OCI-LY3 (cell line): Measurements from ENCODE around the gene LAMP1.

Experiments
- H2AFZ ChIP-seq: fragments of 200-600, 300-600 bp; shearing (Covaris generic); 2 replicates; pipeline ENCODE4 v1.6.0; 2014; ENCODE audit warnings: antibody characterized with exemption, low read depth, low read length
- H3K27ac ChIP-seq: fragments of 200-600, 300-600 bp; sonication (generic); 2 replicates; pipeline ENCODE4 v1.5.1; 2014; ENCODE audit warnings: mild to moderate bottlenecking, low read length, moderate library complexity, mixed read lengths
- H3K27me3 ChIP-seq: fragments of 200-600, 300-600 bp; sonication (generic); 2 replicates; pipeline ENCODE4 v1.6.1; 2014; ENCODE audit warnings: low read depth, low read length, mixed read lengths
- H3K36me3 ChIP-seq: fragments of 200-600, 300-600 bp; sonication (generic); replicated peaks from 2 replicates; pipeline ENCODE3; 2014; ENCODE audit warnings: low read depth, low read length, mixed read lengths
- H3K4me1 ChIP-seq: fragments of 300-600, 200-600 bp; sonication (generic); 2 replicates; pipeline ENCODE4 v1.6.1; 2014; ENCODE audit warnings: low read length, mixed read lengths
- H3K4me2 ChIP-seq: fragments of 200-600, 300-600 bp; sonication (generic); 2 replicates; pipeline ENCODE4 v1.6.1; 2014; ENCODE audit warnings: low read length, mixed read lengths
- H3K4me3 ChIP-seq: fragments of 300-600, 200-600 bp; sonication (generic); 2 replicates; pipeline ENCODE4 v1.5.1; 2014; ENCODE audit warnings: antibody characterized with exemption, mild to moderate bottlenecking, low read length, moderate library complexity
- H3K79me2 ChIP-seq: fragments of 300-600, 200-600 bp; shearing (Covaris generic); 2 replicates; pipeline ENCODE4 v1.6.1; 2014; ENCODE audit warnings: mild to moderate bottlenecking, low read length, mixed read lengths
- H3K9ac ChIP-seq: fragments of 300-600, 200-600 bp; shearing (Covaris generic); 2 replicates; pipeline ENCODE4 v1.6.0; 2014; ENCODE audit warnings: mild to moderate bottlenecking, low read length, moderate library complexity
- H3K9me3 ChIP-seq: fragments of 200-600, 300-600 bp; shearing (Covaris generic); 2 replicates; pipeline ENCODE4 v1.6.1; 2014; ENCODE audit warnings: low read length, mixed read lengths; ENCODE audit not compliant: insufficient read depth
- H4K20me1 ChIP-seq: fragments of 200-600, 300-600 bp; sonication (generic); 2 replicates; pipeline ENCODE4 v1.6.1; 2016; ENCODE audit warnings: low read length, mixed read lengths; ENCODE audit not compliant: insufficient read depth
- EZH2phosphoT487 ChIP-seq: fragments of 200-600 bp; shearing (Covaris generic); IDR thresholded peaks from 2 replicates; pipeline ENCODE4 v1.6.1; 2018; ENCODE audit warnings: antibody characterized with exemption, mixed run types, low read depth
- TF ChIP-seq, protein P1 (sequence below): fragments of 200-600, 300-600 bp; sonication (generic); IDR thresholded peaks from 2 replicates; pipeline ENCODE4 v1.5.1; 2014; ENCODE audit warnings: antibody characterized with exemption, low read length, low read depth

LAMP1 gene

DNA sequence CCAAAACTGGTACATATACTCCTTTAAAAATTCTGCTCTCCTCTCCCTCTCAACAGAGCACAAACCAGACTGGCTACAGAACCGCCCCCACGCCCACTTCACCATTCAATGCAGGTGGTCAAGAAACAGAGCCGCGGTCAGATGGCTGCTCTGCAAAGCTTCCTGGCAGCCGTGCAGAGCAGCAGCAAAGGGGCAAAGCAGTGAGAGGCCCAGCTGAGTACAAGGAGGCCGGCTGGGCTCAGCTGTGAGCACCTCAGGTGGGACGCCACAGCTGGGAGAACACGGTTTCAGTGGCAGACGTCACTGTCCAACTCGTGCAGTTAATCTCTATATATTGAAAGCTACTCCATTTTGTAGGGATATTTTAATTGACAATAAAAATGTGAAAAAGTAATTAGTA lies 58.6 kb downstream of the LAMP1 start:
- no peaks in the 10 kb centered on the region for H3K4me1 ChIP-seq
- H3K9me3 ChIP-seq: no peaks in the 10 kb centered on the region
- no peak overlapping the region for H2AFZ ChIP-seq
- no peak overlapping the region for H3K4me2 ChIP-seq
- no peak for TF ChIP-seq EZH2phosphoT487
- H3K27ac ChIP-seq: no peak overlapping the region
- no peaks in the 10 kb centered on the region for H3K36me3 ChIP-seq
- peaks cover 25% of the 10 kb centered on the region for H3K27me3 ChIP-seq
- H3K79me2 ChIP-seq: no peaks in the 10 kb centered on the region
- H4K20me1 ChIP-seq: no peaks in the 10 kb centered on the region
- no peak overlapping the region for H3K4me3 ChIP-seq
- no peak overlapping the region for H3K9ac ChIP-seq

DNA sequence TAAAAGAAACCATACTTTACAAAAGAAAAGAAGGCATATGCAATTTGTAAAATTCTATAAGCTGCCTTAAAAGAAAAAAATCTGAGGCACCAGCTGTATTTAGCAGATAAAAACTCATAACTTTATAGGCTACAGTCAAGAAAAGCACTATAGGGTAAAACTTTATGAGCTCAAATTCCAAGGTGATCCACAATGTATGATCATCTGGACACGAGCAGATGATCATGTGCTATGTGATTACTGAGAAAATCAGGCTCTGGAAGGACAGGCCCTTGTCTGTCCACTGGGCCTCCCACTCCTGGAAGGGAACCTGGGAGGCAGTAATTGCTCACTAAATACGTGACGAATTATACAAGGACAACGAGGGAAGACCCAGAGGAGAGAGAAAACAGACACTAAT lies 59.6 kb downstream of the LAMP1 start:
- H3K4me2 ChIP-seq: no peak overlapping the region
- H3K4me1 ChIP-seq: no peaks in the 10 kb centered on the region
- no peaks in the 10 kb centered on the region for H4K20me1 ChIP-seq
- TF ChIP-seq, protein P1, sequence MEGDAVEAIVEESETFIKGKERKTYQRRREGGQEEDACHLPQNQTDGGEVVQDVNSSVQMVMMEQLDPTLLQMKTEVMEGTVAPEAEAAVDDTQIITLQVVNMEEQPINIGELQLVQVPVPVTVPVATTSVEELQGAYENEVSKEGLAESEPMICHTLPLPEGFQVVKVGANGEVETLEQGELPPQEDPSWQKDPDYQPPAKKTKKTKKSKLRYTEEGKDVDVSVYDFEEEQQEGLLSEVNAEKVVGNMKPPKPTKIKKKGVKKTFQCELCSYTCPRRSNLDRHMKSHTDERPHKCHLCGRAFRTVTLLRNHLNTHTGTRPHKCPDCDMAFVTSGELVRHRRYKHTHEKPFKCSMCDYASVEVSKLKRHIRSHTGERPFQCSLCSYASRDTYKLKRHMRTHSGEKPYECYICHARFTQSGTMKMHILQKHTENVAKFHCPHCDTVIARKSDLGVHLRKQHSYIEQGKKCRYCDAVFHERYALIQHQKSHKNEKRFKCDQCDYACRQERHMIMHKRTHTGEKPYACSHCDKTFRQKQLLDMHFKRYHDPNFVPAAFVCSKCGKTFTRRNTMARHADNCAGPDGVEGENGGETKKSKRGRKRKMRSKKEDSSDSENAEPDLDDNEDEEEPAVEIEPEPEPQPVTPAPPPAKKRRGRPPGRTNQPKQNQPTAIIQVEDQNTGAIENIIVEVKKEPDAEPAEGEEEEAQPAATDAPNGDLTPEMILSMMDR: no peak
- TF ChIP-seq EZH2phosphoT487: no peak
- H3K9me3 ChIP-seq: no peaks in the 10 kb centered on the region
- H3K36me3 ChIP-seq: no peaks in the 10 kb centered on the region
- H3K4me3 ChIP-seq: no peak overlapping the region
- peaks cover 28% of the 10 kb centered on the region for H3K27me3 ChIP-seq
- H3K79me2 ChIP-seq: no peaks in the 10 kb centered on the region
- no peak overlapping the region for H2AFZ ChIP-seq
- no peak overlapping the region for H3K27ac ChIP-seq
- no peak overlapping the region for H3K9ac ChIP-seq

DNA sequence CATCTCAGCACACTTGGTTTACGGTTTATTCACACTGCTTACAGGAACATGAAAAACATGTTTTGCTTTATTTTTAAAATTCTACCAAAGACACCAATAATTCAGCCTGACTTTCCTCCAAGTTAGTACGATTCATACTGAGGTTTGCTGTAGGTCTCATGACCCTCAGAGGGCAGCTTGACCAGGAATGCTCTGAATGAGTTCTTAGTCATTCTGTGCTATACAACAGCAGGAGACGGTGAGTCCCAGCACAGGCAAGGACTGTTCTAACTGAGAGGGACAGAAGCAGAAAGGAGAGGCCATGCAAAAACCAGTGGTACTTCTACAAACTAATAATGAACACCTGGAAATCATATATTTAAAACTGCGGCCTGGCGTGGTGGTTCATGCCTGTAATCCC lies 60.5 kb downstream of the LAMP1 start:
- no peaks in the 10 kb centered on the region for H3K9me3 ChIP-seq
- H3K9ac ChIP-seq: no peak overlapping the region
- no peaks in the 10 kb centered on the region for H3K36me3 ChIP-seq
- H4K20me1 ChIP-seq: no peaks in the 10 kb centered on the region
- peaks cover 28% of the 10 kb centered on the region for H3K27me3 ChIP-seq
- no peak overlapping the region for H3K27ac ChIP-seq
- no peak for TF ChIP-seq EZH2phosphoT487
- TF ChIP-seq, protein P1: no peak
- no peak overlapping the region for H2AFZ ChIP-seq
- H3K4me3 ChIP-seq: no peak overlapping the region
- no peaks in the 10 kb centered on the region for H3K79me2 ChIP-seq
- H3K4me2 ChIP-seq: no peak overlapping the region
- H3K4me1 ChIP-seq: no peaks in the 10 kb centered on the region

DNA sequence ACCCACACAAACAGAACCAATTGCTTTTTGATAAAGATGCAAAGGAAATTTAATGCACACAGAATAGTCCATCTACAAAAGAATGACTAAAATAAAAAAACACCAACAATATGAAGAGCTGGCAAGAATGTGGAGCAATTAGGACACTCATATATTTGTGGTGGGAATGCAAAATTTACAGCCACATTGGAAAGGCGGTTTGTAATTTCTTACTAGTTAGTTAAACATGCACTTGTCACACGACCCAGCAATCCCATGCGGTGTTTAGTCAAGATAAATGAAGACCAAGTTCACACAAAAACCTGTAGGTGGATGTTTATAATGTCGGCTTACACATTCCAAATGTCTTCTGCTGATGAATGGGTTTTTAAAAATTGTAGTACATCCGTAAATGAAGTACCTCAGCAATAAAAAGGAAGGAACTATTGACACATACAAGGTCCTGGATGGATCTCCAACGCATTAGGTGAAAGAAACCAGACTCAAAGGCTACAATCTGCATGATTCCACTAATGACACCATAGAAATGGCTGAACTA lies 61.7 kb downstream of the LAMP1 start:
- Histone ChIP-seq H3K79me2 (no peaks in the 10 kb centered on the region), H3K36me3 (no peaks in the 10 kb centered on the region), H3K27me3 (peaks cover 28% of the 10 kb centered on the region), H3K4me2 (no peak overlapping the region), H3K27ac (no peak overlapping the region), H4K20me1 (no peaks in the 10 kb centered on the region), H3K4me3 (no peak overlapping the region), H3K9ac (no peak overlapping the region), H3K9me3 (no peaks in the 10 kb centered on the region), H3K4me1 (no peaks in the 10 kb centered on the region), H2AFZ (no peak overlapping the region)
- TF ChIP-seq, protein P1: no peak
- no peak for TF ChIP-seq EZH2phosphoT487

DNA sequence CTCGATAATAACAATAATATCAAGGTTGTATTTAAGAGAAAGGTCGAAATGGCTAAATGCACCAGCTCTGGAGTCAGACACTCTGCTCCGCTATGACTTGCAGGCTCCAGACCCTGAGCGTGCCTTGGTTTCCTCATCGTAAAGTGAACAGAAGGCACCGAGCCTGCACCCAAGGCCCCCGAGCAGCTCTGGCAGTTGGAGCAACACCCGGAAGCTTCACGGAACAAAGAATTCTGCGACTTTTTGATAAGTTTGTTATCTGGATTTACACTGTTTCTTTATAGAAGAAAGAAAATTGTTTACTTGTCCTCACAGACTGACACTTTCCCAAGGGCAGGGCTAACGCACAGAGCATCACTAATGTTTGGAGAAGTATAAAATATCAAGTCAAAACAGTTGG lies 62.5 kb downstream of the LAMP1 start:
- Histone ChIP-seq H3K27ac (no peak overlapping the region), H3K79me2 (no peaks in the 10 kb centered on the region), H3K4me3 (no peak overlapping the region), H3K4me1 (no peaks in the 10 kb centered on the region), H3K9ac (no peak overlapping the region), H3K27me3 (peaks cover 28% of the 10 kb centered on the region), H4K20me1 (no peaks in the 10 kb centered on the region), H3K9me3 (no peaks in the 10 kb centered on the region), H3K4me2 (no peak overlapping the region), H2AFZ (no peak overlapping the region), H3K36me3 (no peaks in the 10 kb centered on the region)
- TF ChIP-seq EZH2phosphoT487: no peak
- TF ChIP-seq, protein P1: no peak
